LNCaP clone FGC (cell line): ENCODE measurements around the gene SYTL3.

Experiments used
- DNase-seq: peaks from one replicate; pipeline ENCODE4 v3.0.0-alpha.2; 2011; ENCODE audit warnings: low read depth
- H3K4me3 ChIP-seq: 2 replicates; pipeline ENCODE4 v1.5.1; 2011; ENCODE audit warnings: mild to moderate bottlenecking, low read depth, low read length, control low read depth
- TF ChIP-seq, protein P1 (sequence below): IDR thresholded peaks from 2 replicates; pipeline ENCODE4 v1.5.1; 2012; ENCODE audit warnings: mild to moderate bottlenecking; ENCODE audit not compliant: control insufficient read depth, insufficient read depth; ENCODE audit errors: extremely low read depth

Gene SYTL3

DNA sequence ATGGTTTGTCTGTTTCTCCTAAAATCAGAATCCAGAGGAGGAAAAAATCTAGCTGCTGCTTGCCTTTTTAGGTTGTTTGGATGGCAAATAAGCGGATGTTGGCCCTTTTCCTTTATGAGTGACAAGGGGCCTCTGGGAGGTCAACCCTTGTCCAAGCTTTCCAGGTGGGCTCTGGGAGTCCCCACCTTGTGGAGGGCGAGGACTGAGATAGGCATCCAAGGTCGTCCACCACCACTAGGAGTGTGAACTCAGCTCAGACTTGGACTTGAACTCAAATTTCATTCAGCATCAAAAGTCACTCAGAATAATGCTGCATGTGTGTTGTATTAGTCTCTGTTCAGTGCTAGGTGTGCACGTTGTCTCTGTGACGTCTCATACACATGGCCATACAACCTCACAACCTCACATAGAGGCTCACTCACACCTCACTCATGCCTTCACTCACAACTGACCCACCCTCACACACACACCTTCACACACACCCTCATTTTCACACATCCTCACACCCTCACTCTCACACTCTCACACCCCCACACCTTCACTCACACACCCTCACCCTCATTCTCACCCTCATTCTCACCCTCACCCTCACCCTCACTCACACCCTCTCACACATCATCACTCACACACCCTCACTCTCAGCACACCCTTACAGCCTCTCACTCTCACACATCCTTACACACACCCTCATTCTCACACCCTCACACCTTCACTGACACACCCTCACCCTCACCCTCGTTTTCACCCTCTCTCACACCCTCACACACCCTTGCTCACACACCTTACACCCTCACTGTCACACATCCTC lies 23.3 kb upstream of the SYTL3 start:
- no peak overlapping the region for H3K4me3 ChIP-seq
- TF ChIP-seq, protein P1, sequence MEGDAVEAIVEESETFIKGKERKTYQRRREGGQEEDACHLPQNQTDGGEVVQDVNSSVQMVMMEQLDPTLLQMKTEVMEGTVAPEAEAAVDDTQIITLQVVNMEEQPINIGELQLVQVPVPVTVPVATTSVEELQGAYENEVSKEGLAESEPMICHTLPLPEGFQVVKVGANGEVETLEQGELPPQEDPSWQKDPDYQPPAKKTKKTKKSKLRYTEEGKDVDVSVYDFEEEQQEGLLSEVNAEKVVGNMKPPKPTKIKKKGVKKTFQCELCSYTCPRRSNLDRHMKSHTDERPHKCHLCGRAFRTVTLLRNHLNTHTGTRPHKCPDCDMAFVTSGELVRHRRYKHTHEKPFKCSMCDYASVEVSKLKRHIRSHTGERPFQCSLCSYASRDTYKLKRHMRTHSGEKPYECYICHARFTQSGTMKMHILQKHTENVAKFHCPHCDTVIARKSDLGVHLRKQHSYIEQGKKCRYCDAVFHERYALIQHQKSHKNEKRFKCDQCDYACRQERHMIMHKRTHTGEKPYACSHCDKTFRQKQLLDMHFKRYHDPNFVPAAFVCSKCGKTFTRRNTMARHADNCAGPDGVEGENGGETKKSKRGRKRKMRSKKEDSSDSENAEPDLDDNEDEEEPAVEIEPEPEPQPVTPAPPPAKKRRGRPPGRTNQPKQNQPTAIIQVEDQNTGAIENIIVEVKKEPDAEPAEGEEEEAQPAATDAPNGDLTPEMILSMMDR: no peak
- no peak for DNase-seq

DNA sequence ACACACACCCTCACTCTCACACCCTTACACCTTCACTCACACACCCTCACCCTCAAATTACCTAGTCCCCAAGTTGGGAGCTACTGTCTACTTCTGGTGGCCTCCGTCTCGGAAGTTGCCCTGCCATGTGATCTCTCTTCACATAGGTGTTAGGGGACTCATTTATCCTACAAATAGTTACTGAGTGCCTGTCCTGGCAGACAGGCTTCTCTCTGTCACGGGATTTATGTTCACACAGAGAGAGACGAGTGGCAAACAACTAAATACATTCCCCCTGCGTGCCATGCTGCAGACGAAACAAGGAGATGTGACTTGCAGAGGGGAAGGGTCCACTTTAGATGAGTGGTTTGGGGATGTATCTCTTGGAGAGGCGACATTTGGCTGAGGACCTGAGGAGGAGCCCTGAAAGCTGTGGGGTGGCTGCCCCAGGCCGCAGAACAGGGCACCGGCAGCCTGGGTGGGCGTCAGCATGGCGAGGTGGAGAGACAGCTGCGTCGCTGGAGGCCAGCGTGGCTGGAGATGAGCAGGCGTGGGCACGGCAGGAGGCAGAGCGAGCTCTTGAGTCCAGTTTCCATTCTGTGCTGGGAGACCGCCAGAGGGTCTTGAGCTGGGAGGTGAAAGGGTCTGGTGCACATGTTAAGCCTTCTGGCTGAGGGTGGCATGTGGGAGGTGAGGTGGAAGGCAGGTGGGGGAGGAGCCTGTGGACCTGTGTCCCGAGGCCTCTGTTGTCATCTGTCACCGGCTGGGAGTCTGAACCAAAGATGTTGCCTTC lies 22.5 kb upstream of the SYTL3 start:
- DNase-seq: no peak
- no peak overlapping the region for H3K4me3 ChIP-seq
- TF ChIP-seq, protein P1: no peak

GRCh38 chr6:158627940-158628211 lies 22.0 kb upstream of the SYTL3 start:
- DNase-seq: no peak
- TF ChIP-seq, protein P1: no peak
- no peak overlapping the region for H3K4me3 ChIP-seq

- H3K4me3 ChIP-seq: no peak overlapping the region
- no peak for DNase-seq
- TF ChIP-seq, protein P1: no peak
Measured at GRCh38 chr6:158628542-158628941, 21.3 kb upstream of the SYTL3 start.

DNA sequence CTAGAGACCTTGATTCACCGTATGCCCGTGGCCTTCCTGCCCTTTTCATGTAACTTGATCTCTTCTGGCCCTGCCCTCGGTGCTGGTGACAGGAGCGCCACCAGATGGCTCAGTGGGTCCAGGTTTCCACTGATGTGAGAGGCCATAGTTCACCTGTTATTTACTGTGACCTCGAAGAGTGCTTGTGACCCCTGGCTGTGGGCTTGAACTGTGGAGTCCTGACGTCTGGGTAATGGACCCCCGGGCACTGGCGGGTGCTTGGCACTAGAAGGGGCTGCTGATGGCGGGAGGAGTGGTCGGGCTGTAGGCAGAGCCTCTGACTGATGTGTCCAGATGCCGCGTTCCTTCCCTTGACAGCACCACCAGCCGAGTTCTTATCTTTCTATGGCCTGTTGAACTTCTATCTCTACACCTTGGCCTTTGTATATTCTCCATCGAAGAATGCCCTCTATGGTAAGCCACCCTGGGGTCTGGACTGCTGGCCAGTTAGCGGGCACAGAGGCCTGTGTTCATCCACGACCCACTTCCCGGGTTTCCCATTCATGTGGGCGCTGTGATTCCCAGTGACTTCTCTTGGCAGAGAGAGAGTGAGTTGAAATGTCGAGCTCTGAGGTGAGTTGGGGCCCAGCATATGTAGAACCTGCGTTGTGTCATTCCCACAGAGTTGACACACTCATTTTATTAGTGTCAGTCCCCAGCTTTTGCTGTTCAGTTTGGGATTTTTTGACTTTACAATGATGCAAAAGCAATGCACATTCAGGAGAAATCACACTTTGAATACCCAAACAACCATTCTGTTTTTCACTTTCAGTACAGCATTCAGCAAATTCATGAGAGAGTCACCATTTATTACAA lies 20.3 kb upstream of the SYTL3 start:
- no peak overlapping the region for H3K4me3 ChIP-seq
- DNase-seq: no peak
- TF ChIP-seq, protein P1: no peak

GRCh38 chr6:158630938-158631616 lies 18.8 kb upstream of the SYTL3 start:
- no peak for DNase-seq
- TF ChIP-seq, protein P1: no peak
- H3K4me3 ChIP-seq: no peak overlapping the region
